Measurements from ENCODE around the gene BARX2. TPM values are rescaled to one million over a fixed set of nuclear protein-coding genes. Genes with fewer than 3 reads are reported as not detected.
"Not testable (repeated sequence)": the region's sequence is repeated elsewhere in the genome, so short reads cannot be mapped to it uniquely, and the experiment has no call there.

BARX2 gene
- total RNA-seq (2014; rRNA removed) (0.47 and 1.2 TPM in 2 replicates), Bru-seq, nascent RNA (percentile 13 among the genes with signal in this experiment), BruChase-seq, experiment 1, labeled RNA remaining after a 6-hour chase (percentile 7 among the genes with signal in this experiment), BruChase-seq, experiment 2, labeled RNA remaining after a 2-hour chase (percentile 6 among the genes with signal in this experiment)
- long read RNA-seq, result 0 reads

- peaks cover 19% of the 10 kb centered on the region; the same call in 1 of the 2 replicates for H3K4me1 ChIP-seq (ENCODE audit: insufficient read depth, low read length)
- TF ChIP-seq CTCF (conservative IDR thresholded peaks at IDR 0.05; ENCODE audit: low read depth, low read length), result peak; percentile 73
- no peak for TF ChIP-seq EZH2 (IDR thresholded peaks at IDR 0.05; ENCODE audit: low read length, unreplicated experiment)
- TF ChIP-seq EZH2phosphoT487 (IDR thresholded peaks at IDR 0.05; ENCODE audit: borderline replicate concordance, low read length), result peak; percentile 58; the same call in 1 of the 2 replicates
- no peak within 1 kb of the TSS for H3K27ac ChIP-seq (ENCODE audit: low read length)
- ChIA-PET CTCF (interaction anchor here (0.5 to 1.0 kb wide), 11 partner anchors 10 to 375 kb away, joined by 3 to 15 read pairs (median 4); no protein-coding TSS in a partner anchor), POLR2A (ENCODE audit: unreplicated experiment) (no interaction called here)
- H3K9me3 ChIP-seq (ENCODE audit: low read length), result no peaks in the 10 kb centered on the region
- H3K4me2 ChIP-seq (ENCODE audit: low read length), result peak within 1 kb of the TSS; percentile 80
- H3K79me2 ChIP-seq (ENCODE audit: low read length), result no peaks in the 10 kb centered on the region
- no peaks in the 10 kb centered on the region for H3K36me3 ChIP-seq (ENCODE audit: low read depth, low read length)
- DNase-seq (peak; percentile 86), ATAC-seq (peak; percentile 94)
- no peaks in the 10 kb centered on the region for H3K9me2 ChIP-seq (replicated peaks; ENCODE audit: low read length)
- H3K4me3 ChIP-seq (ENCODE audit: low read length), result peak within 1 kb of the TSS; percentile 63
- no TSS peak for BruUV-seq (replicated peaks)
- H3K27me3 ChIP-seq (ENCODE audit: low read length), result peaks cover 81% of the 10 kb centered on the region
- H2AFZ ChIP-seq (ENCODE audit: low read length), result peak within 1 kb of the TSS; percentile 74
- no peak within 1 kb of the TSS for H3K9ac ChIP-seq (ENCODE audit: low read length)
- no peaks in the 10 kb centered on the region for H3F3A ChIP-seq (ENCODE audit: low read length, unreplicated experiment)
- H4K20me1 ChIP-seq (ENCODE audit: low read length), result no peaks in the 10 kb centered on the region
- intact Hi-C loops (cut with micrococcal nuclease), result loop anchor here (1.0 kb wide), 1 partner anchor 320 kb away; no protein-coding TSS in a partner anchor
Measured at GRCh38 chr11:129375751-129376657, at the start of gene BARX2. BARX2 (plus strand) TSS chr11:129375848; CDS start chr11:129376036, 188 bp downstream.

GRCh38 chr11:129326921-129327320 is 48.7 kb upstream of the BARX2 start:
- CTCF ChIA-PET, result no interaction called here
- ATAC-seq, result no peak
- no peaks in the 10 kb centered on the region for H3K9me3 ChIP-seq (ENCODE audit: low read length)

GRCh38 chr11:129327708-129328107 is 47.9 kb upstream of the BARX2 start:
- ATAC-seq; H3K4me2 ChIP-seq (ENCODE audit: low read length); H3K4me3 ChIP-seq (ENCODE audit: low read length); BruUV-seq (replicated peaks); H3K9ac ChIP-seq (ENCODE audit: low read length); H4K20me1 ChIP-seq (ENCODE audit: low read length); H3K27ac ChIP-seq (ENCODE audit: low read length); H3K36me3 ChIP-seq (ENCODE audit: low read depth, low read length); CTCF ChIA-PET; H3K9me3 ChIP-seq (ENCODE audit: low read length); DNase-seq; H3K27me3 ChIP-seq (ENCODE audit: low read length); H3K9me2 ChIP-seq (replicated peaks; ENCODE audit: low read length); H3K79me2 ChIP-seq (ENCODE audit: low read length); intact Hi-C loops (cut with micrococcal nuclease); H2AFZ ChIP-seq (ENCODE audit: low read length); H3F3A ChIP-seq (ENCODE audit: low read length, unreplicated experiment): not testable (repeated sequence)
- peaks cover 24% of the 10 kb centered on the region for H3K4me1 ChIP-seq (ENCODE audit: insufficient read depth, low read length)
- POLR2A ChIA-PET (ENCODE audit: unreplicated experiment), result interaction anchor here (0.6 kb wide), 1 partner anchor 310 kb away, joined by 4 read pairs; no protein-coding TSS in a partner anchor

More at GRCh38 chr11:129326921-129327320, 48.7 kb upstream of the BARX2 start:
- no TSS peak for BruUV-seq (replicated peaks)
- DNase-seq, result no peak
- TF ChIP-seq EZH2phosphoT487 (IDR thresholded peaks at IDR 0.05; ENCODE audit: borderline replicate concordance, low read length) (no peak), EZH2 (IDR thresholded peaks at IDR 0.05; ENCODE audit: low read length, unreplicated experiment) (no peak), CTCF (conservative IDR thresholded peaks at IDR 0.05; ENCODE audit: low read depth, low read length) (no peak)
- H4K20me1 ChIP-seq (ENCODE audit: low read length), result no peaks in the 10 kb centered on the region
- no peaks in the 10 kb centered on the region for H3F3A ChIP-seq (ENCODE audit: low read length, unreplicated experiment)
- no peak overlapping the region for H3K9ac ChIP-seq (ENCODE audit: low read length)
- intact Hi-C loops (cut with micrococcal nuclease), result no loop called here
- no peaks in the 10 kb centered on the region for H3K9me2 ChIP-seq (replicated peaks; ENCODE audit: low read length)
- H2AFZ ChIP-seq (ENCODE audit: low read length), result no peak overlapping the region
- H3K4me3 ChIP-seq (ENCODE audit: low read length), result no peak overlapping the region
- POLR2A ChIA-PET (ENCODE audit: unreplicated experiment), result no interaction called here
- no peaks in the 10 kb centered on the region for H3K79me2 ChIP-seq (ENCODE audit: low read length)
- peaks cover 21% of the 10 kb centered on the region for H3K4me1 ChIP-seq (ENCODE audit: insufficient read depth, low read length)
- no peaks in the 10 kb centered on the region for H3K36me3 ChIP-seq (ENCODE audit: low read depth, low read length)
- no peaks in the 10 kb centered on the region for H3K27me3 ChIP-seq (ENCODE audit: low read length)
- H3K27ac ChIP-seq (ENCODE audit: low read length), result no peak overlapping the region
- H3K4me2 ChIP-seq (ENCODE audit: low read length), result no peak overlapping the region

Data from PC-3 (cell line).